Rectal smooth muscle tissue (tissue), 1 donor: Measurements from ENCODE around the gene OR6T1.

Source experiments
- H3K27ac ChIP-seq: one replicate; pipeline ENCODE4 v1.7.0; 2013; ENCODE audit warnings: low read depth, low read length, inconsistent platforms
- H3K27me3 ChIP-seq: one replicate; pipeline ENCODE4 v1.7.0; 2013; ENCODE audit warnings: low read length; ENCODE audit not compliant: control insufficient read depth, insufficient read depth
- H3K36me3 ChIP-seq: one replicate; pipeline ENCODE4 v1.7.0; 2013; ENCODE audit warnings: low read length; ENCODE audit not compliant: control insufficient read depth, insufficient read depth
- H3K4me1 ChIP-seq: one replicate; pipeline ENCODE4 v1.7.0; 2013; ENCODE audit warnings: low read length; ENCODE audit not compliant: control insufficient read depth, insufficient read depth
- H3K4me3 ChIP-seq: one replicate; pipeline ENCODE4 v1.7.0; 2013; ENCODE audit warnings: low read length
- H3K9ac ChIP-seq: one replicate; pipeline ENCODE4 v1.7.0; 2013; ENCODE audit warnings: low read length

Gene OR6T1

DNA sequence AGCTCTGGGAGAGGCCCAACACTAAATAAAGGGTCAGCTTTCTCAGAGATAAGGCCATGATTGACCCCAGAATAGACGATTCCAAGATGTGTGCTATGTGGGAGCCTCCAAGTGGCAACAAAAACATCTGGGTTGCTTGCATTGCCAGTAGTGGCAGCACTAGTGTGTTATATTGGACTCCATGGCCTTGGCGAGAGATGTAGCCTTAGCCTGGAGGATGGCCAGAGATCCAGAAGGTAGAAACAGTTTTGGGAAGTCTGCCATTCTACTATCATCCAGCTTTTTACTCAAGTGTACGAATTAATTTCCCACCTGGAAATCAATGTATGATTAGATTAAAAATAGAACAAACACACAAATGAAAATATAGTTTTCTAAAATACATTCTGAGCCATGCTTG, 38.7 kb downstream of the OR6T1 start:
- H3K27ac ChIP-seq, result no peak overlapping the region
- no peak overlapping the region for H3K4me3 ChIP-seq
- no peaks in the 10 kb centered on the region for H3K27me3 ChIP-seq
- H3K36me3 ChIP-seq, result no peaks in the 10 kb centered on the region
- no peaks in the 10 kb centered on the region for H3K4me1 ChIP-seq
- H3K9ac ChIP-seq, result no peak overlapping the region

DNA sequence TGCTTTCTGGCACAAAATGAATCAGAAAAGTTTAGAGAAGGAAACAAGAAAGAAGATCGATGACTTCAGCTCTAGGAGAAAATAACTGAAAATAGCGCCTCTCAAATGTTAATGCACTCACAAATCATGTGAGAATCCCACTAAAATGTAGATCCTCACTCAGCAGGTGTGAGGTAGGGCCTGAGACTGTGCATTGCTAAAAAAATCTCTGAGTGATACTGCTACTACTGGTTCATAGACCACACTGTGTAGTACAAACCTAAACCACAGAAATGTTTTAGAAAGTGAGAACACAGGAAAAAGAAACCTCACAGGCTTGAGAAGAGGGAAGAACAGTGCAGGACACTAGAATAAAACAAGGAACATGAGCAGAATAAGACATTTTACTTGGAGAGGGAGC, 39.7 kb downstream of the OR6T1 start:
- no peaks in the 10 kb centered on the region for H3K27me3 ChIP-seq
- H3K4me1 ChIP-seq, result no peaks in the 10 kb centered on the region
- no peak overlapping the region for H3K9ac ChIP-seq
- H3K4me3 ChIP-seq, result no peak overlapping the region
- no peak overlapping the region for H3K27ac ChIP-seq
- H3K36me3 ChIP-seq, result no peaks in the 10 kb centered on the region

DNA sequence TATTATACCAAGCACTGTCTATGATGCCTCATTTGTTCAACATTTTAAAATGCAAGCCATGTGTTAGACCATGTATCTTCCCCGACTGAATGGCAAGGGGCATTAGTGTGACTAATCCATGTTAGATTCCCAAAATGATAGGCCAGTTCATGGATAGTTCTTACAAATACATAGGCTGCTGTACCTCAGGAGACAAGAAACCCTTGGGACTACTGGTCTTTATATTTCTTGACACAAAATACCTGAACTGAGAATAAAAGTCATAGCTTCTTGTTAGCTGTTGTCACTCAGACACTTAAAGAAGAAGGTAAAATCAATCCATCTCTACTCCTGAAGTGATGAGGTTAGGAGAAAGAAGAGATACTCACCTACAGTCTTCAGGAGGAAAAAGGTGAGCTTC, 41.8 kb downstream of the OR6T1 start, which contains the start of gene OR8D4:
Gene OR8D4, plus strand, starts transcription at position 301 of the 400 bp plus-strand sequence. CDS start 4,265 bp downstream, outside the sequence.
- no peak within 1 kb of the TSS for H3K27ac ChIP-seq
- H3K4me1 ChIP-seq, result no peaks in the 10 kb centered on the region
- no peaks in the 10 kb centered on the region for H3K27me3 ChIP-seq
- H3K9ac ChIP-seq, result no peak within 1 kb of the TSS
- H3K4me3 ChIP-seq, result no peak within 1 kb of the TSS
- no peaks in the 10 kb centered on the region for H3K36me3 ChIP-seq

DNA sequence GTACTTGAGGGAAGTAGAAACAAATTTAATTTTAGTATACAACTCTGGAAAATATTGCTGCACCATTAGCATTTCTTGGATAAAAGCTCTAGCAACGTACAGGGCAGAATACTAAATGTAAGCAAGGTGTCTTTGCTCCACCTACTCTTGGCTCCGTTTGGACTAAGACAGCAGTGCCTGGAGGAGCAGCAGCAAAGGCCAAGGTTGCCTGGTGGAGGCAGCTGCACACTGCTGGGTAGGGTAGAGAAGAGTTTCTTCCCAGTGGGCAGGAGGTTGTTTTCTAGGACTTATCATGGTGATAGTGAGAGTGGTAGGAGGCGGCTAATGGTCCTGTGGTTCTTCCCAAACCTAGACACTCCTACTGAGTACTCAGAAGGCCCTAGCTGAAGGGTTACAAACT, 43.8 kb downstream of the OR6T1 start:
- Histone ChIP-seq H3K27me3 (no peaks in the 10 kb centered on the region), H3K9ac (no peak overlapping the region), H3K36me3 (no peaks in the 10 kb centered on the region), H3K4me1 (no peaks in the 10 kb centered on the region), H3K4me3 (no peak overlapping the region), H3K27ac (no peak overlapping the region)
